Trophoblast cell (in vitro differentiated cells and primary cell): ENCODE measurements around the gene NDUFS5.
A peak's percentile ranks its signal among the peaks of the same experiment; 100 is the strongest.

Experiments used
- DNase-seq, 2 donors: peaks; one replicate each; pipeline ENCODE4 v3.0.0-alpha.2; 2016
- H2AFZ ChIP-seq: 2 replicates; pipeline ENCODE4 v1.6.1; 2013; ENCODE audit warnings: low read length, moderate library complexity, mild to moderate bottlenecking; ENCODE audit not compliant: insufficient read depth, poor library complexity
- H2AK5ac ChIP-seq: 2 replicates; pipeline ENCODE4 v1.6.1; 2013; ENCODE audit warnings: mild to moderate bottlenecking, low read length
- H2BK120ac ChIP-seq: 2 replicates; pipeline ENCODE4 v1.6.1; 2013; ENCODE audit warnings: low read length, mild to moderate bottlenecking, moderate library complexity; ENCODE audit not compliant: insufficient read depth, poor library complexity
- H2BK12ac ChIP-seq: 2 replicates; pipeline ENCODE4 v1.6.1; 2013; ENCODE audit warnings: mild to moderate bottlenecking, low read length, moderate library complexity
- H2BK5ac ChIP-seq: 2 replicates; pipeline ENCODE4 v1.6.1; 2013; ENCODE audit warnings: low read length, low read depth, moderate library complexity, mild to moderate bottlenecking; ENCODE audit not compliant: poor library complexity
- H3K14ac ChIP-seq: 2 replicates; pipeline ENCODE4 v1.6.1; 2013; ENCODE audit warnings: mild to moderate bottlenecking, low read length
- H3K18ac ChIP-seq: 2 replicates; pipeline ENCODE4 v1.6.1; 2013; ENCODE audit warnings: mild to moderate bottlenecking, low read length
- H3K23ac ChIP-seq: 2 replicates; pipeline ENCODE4 v1.6.1; 2013; ENCODE audit warnings: low read length
- H3K27ac ChIP-seq: 2 replicates; pipeline ENCODE4 v1.5.1; 2013; ENCODE audit warnings: low read depth, mild to moderate bottlenecking, inconsistent platforms, low read length, moderate library complexity
- H3K27me3 ChIP-seq: 2 replicates; pipeline ENCODE4 v1.6.1; 2013; ENCODE audit warnings: inconsistent platforms, mild to moderate bottlenecking, low read length, moderate library complexity; ENCODE audit not compliant: insufficient read depth
- H3K36me3 ChIP-seq, 2 experiments: 1 replicate in 1 of 2; 2 replicates in 1 of 2; pipeline ENCODE4 v1.6.1; 2013; ENCODE audit warnings: low read length in 2 of 2, mild to moderate bottlenecking in 2 of 2, moderate library complexity in 1 of 2; ENCODE audit not compliant: insufficient read depth in 2 of 2, control insufficient read depth in 1 of 2
- H3K4ac ChIP-seq: 2 replicates; pipeline ENCODE4 v1.6.1; 2013; ENCODE audit warnings: low read depth, mild to moderate bottlenecking, low read length, moderate library complexity
- H3K4me1 ChIP-seq, 2 experiments: 1 replicate in 1 of 2; 2 replicates in 1 of 2; pipeline ENCODE4 v1.6.1; 2013; ENCODE audit warnings: low read length in 2 of 2, mild to moderate bottlenecking in 2 of 2, moderate library complexity in 1 of 2; ENCODE audit not compliant: insufficient read depth in 2 of 2, control insufficient read depth in 1 of 2
- H3K4me2 ChIP-seq: 2 replicates; pipeline ENCODE4 v1.6.1; 2013; ENCODE audit warnings: inconsistent platforms, mild to moderate bottlenecking, low read length, moderate library complexity
- H3K4me3 ChIP-seq: 2 replicates; pipeline ENCODE4 v1.5.1; 2013; ENCODE audit warnings: mild to moderate bottlenecking, low read depth, low read length, inconsistent platforms
- H3K79me1 ChIP-seq: one replicate; pipeline ENCODE4 v1.6.1; 2013; ENCODE audit warnings: low read length
- H3K79me2 ChIP-seq: 2 replicates; pipeline ENCODE4 v1.6.1; 2013; ENCODE audit warnings: low read length, mild to moderate bottlenecking; ENCODE audit not compliant: control insufficient read depth, insufficient read depth, poor library complexity
- H3K9ac ChIP-seq: 2 replicates; pipeline ENCODE4 v1.6.1; 2013; ENCODE audit warnings: mild to moderate bottlenecking, low read length
- H3K9me3 ChIP-seq: 2 replicates; pipeline ENCODE4 v1.6.1; 2013; ENCODE audit warnings: low read depth, mild to moderate bottlenecking, control low read depth, inconsistent platforms, low read length; ENCODE audit not compliant: insufficient read depth
- H4K12ac ChIP-seq: 2 replicates; pipeline ENCODE4 v1.6.1; 2013; ENCODE audit warnings: low read depth, mild to moderate bottlenecking, low read length, moderate library complexity
- H4K8ac ChIP-seq: 2 replicates; pipeline ENCODE4 v1.6.1; 2013; ENCODE audit warnings: low read depth, mild to moderate bottlenecking, low read length, moderate library complexity
- H4K91ac ChIP-seq: one replicate; pipeline ENCODE4 v1.6.1; 2013; ENCODE audit warnings: low read depth, mild to moderate bottlenecking, low read length, moderate library complexity
- WGBS: extraction: QIAGEN DNeasy Blood & Tissue Kit; methylation state at CpG from one replicate; pipeline ENCODE4 v1.1.7; 2013; ENCODE audit warnings: missing lambda C conversion rate; ENCODE audit not compliant: insufficient read length, insufficient coverage; ENCODE audit errors: extremely low coverage; 5-methylcytosine and 5-hydroxymethylcytosine counted together

The NDUFS5 gene

DNA sequence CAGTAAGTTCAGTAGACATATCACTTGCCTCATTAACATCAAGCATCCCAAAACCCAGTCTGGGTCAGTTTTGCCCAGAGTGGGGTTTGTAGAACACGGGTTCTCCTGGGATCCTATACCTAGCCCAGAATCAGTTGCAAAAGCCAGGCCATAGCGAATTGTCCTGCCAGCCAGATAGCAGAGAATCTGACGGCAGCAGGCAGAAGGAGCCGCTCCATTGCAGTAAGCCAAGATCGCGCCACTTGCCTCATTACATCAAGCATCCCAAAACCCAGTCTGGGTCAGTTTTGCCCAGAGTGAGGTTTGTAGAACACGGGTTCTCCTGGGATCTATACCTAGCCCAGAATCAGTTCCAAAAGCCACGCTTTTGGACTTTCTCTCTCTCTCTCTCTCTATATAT is 19.1 kb downstream of the NDUFS5 start:
- Histone ChIP-seq H3K4ac (no peak overlapping the region), H3K4me1 (peaks cover 13 to 14% of the 10 kb centered on the region in 2 experiments), H2BK5ac (no peak overlapping the region), H3K4me2 (no peak overlapping the region), H2BK12ac (no peak overlapping the region), H3K79me1 (peaks cover 2% of the 10 kb centered on the region), H4K91ac (no peak overlapping the region), H2AK5ac (no peak overlapping the region), H3K9me3 (no peaks in the 10 kb centered on the region), H3K9ac (no peak overlapping the region), H3K27ac (no peak overlapping the region), H2AFZ (no peak overlapping the region), H3K18ac (no peak overlapping the region), H3K14ac (no peak overlapping the region), H2BK120ac (no peak overlapping the region), H3K79me2 (no peaks in the 10 kb centered on the region), H3K23ac (no peak overlapping the region), H3K36me3 (peaks cover 2% of the 10 kb centered on the region in 2 experiments), H3K4me3 (no peak overlapping the region), H3K27me3 (no peaks in the 10 kb centered on the region), H4K8ac (no peak overlapping the region), H4K12ac (no peak overlapping the region)
- WGBS: no CpG with 5 or more reads among the region's 8 CpGs
- no peak for DNase-seq

DNA sequence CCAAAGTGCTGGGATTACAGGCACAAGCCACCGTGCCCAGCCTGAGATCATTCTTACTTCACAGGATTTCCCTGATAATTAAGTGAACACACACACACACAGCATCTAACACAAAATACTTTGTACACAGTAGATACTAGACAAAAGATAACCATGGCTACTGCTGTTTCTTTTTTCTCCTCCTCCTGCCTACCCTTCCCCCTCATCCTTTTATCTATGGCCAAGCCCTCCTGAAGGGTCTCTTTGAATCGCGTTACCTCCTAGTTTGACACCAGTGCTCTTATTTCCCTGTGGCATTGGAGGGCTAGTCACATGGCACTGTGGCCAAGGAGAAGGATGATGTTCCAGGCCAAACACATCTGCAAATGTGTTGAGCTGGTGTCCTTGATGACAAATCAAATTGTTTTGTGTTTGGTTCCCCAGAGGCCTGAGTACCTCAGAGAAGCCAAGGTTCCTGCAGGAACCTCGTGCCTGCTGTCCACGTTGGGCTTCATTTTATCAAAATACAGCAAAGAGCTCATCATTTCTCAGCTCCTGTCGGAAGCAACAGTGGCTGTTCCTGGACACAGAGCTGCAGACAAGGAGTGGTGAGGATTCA is 20.6 kb downstream of the NDUFS5 start:
- Histone ChIP-seq H3K9ac (no peak overlapping the region), H2BK5ac (no peak overlapping the region), H2AK5ac (no peak overlapping the region), H3K9me3 (no peaks in the 10 kb centered on the region), H3K23ac (no peak overlapping the region), H4K8ac (no peak overlapping the region), H3K4me3 (no peak overlapping the region), H3K14ac (no peak overlapping the region), H4K91ac (no peak overlapping the region), H2BK12ac (no peak overlapping the region), H2AFZ (no peak overlapping the region), H3K18ac (no peak overlapping the region), H3K27ac (peak overlapping the region; percentile 63), H3K4me1 (peaks cover 13 to 14% of the 10 kb centered on the region in 2 experiments), H3K79me1 (peaks cover 2% of the 10 kb centered on the region), H3K4ac (no peak overlapping the region), H3K79me2 (no peaks in the 10 kb centered on the region), H2BK120ac (peak overlapping the region; percentile 10), H3K4me2 (no peak overlapping the region), H3K27me3 (no peaks in the 10 kb centered on the region), H4K12ac (no peak overlapping the region), H3K36me3 (peaks cover 0 to 2% of the 10 kb centered on the region in 2 experiments)
- no peak for DNase-seq
- WGBS: no CpG with 5 or more reads among the region's 6 CpGs

DNA sequence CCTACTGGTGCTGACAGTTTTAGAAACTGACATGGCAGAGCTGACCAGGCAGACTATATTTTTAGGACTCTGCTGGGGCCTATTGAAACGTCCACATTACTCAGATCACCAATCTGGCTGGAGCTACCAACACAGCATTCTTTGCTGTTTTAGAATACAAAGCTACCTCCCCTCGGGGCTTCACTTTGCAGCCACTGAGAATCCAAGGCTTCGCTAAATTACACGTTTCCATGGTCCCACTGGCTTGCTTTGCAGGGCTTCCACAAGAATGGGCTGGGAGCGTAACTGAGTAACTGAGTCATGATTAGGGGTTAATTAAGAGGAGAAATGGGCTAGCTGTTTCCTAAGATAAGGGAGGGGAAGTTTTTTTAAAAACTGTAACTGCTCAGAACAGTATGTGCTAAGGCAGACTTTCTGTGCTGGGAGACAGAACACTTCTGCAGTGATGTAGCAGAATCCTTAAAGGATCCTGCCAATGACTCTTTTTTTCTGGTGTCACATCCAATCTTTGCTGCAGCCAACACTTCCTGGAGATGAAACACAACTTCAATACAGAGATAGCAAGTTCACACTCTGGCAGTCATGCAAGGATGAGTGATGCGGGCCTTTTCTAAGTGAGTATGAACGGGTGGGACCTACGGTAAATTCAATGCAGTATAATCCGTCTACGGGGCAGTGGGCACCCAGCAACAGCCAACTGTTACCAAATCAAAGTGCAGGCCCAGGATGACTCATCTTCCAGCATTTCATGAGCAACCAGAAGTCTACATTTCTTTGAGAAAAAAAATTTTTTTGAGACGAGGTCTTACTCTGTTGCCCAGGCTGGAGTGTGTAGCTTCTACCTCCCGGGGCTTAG is 21.5 kb downstream of the NDUFS5 start:
- Histone ChIP-seq H2AK5ac (no peak overlapping the region), H3K79me2 (no peaks in the 10 kb centered on the region), H3K27me3 (no peaks in the 10 kb centered on the region), H3K79me1 (peaks cover 2% of the 10 kb centered on the region), H2AFZ (no peak overlapping the region), H3K27ac (peak overlapping the region; percentile 63), H3K9me3 (no peaks in the 10 kb centered on the region), H2BK5ac (peak overlapping the region; percentile 24), H3K4ac (no peak overlapping the region), H3K18ac (no peak overlapping the region), H3K4me2 (no peak overlapping the region), H2BK120ac (peak overlapping the region; percentile 10), H3K4me1 (peaks cover 13 to 14% of the 10 kb centered on the region in 2 experiments), H3K9ac (no peak overlapping the region), H3K4me3 (no peak overlapping the region), H3K36me3 (peaks cover 0 to 2% of the 10 kb centered on the region in 2 experiments), H4K91ac (no peak overlapping the region), H2BK12ac (no peak overlapping the region), H3K14ac (no peak overlapping the region), H3K23ac (no peak overlapping the region), H4K12ac (no peak overlapping the region), H4K8ac (no peak overlapping the region)
- DNase-seq: peak; percentile 92 to 94
- no CpG with 5 or more reads among the region's 12 CpGs for WGBS

DNA sequence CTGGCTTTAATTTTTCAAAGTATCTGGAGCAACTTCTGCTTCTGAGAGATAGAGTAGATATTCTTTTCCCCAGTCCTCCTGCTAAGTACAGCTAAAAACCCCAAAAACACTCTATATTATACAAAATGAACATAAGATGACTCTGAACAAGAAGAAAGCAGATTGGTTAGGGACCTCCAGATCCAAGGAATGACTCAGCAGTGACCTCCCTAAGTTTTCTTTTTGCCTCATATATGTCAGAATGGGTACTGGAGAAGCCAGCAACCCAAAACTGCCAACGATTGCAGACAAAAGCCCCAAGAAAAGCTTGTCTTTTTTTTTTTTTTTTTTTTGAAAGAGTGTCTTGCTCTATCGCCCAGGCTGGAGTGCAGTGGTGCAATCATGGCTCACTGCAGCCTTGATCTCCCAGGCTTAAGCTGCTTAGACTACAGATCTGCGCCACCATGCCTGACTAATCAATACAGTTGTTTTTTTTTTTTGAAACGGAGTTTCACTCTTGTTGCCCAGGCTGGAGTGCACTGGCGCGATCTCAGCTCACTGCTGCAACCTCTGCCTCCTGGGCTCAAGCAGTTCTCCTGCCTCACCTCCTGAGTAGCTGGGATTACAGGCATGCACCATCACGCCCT is 22.7 kb downstream of the NDUFS5 start:
- no peak overlapping the region for H2AK5ac ChIP-seq
- no CpG with 5 or more reads among the region's 7 CpGs for WGBS
- no peaks in the 10 kb centered on the region for H3K9me3 ChIP-seq
- H2AFZ ChIP-seq: no peak overlapping the region
- H3K4me2 ChIP-seq: no peak overlapping the region
- H2BK120ac ChIP-seq: no peak overlapping the region
- no peaks in the 10 kb centered on the region for H3K27me3 ChIP-seq
- no peak overlapping the region for H3K23ac ChIP-seq
- H3K36me3 ChIP-seq: peaks cover 0 to 2% of the 10 kb centered on the region in 2 experiments
- DNase-seq: no peak
- H3K18ac ChIP-seq: no peak overlapping the region
- no peaks in the 10 kb centered on the region for H3K79me2 ChIP-seq
- no peak overlapping the region for H4K12ac ChIP-seq
- no peak overlapping the region for H3K9ac ChIP-seq
- H3K14ac ChIP-seq: no peak overlapping the region
- H3K4me3 ChIP-seq: no peak overlapping the region
- no peak overlapping the region for H4K8ac ChIP-seq
- no peak overlapping the region for H3K4ac ChIP-seq
- no peak overlapping the region for H2BK12ac ChIP-seq
- no peak overlapping the region for H3K27ac ChIP-seq
- H4K91ac ChIP-seq: no peak overlapping the region
- no peak overlapping the region for H2BK5ac ChIP-seq
- H3K79me1 ChIP-seq: peaks cover 2% of the 10 kb centered on the region
- peaks cover 13 to 14% of the 10 kb centered on the region in 2 experiments for H3K4me1 ChIP-seq
